K562 (cell line): ENCODE results near the gene UBA1. TPM values are rescaled to one million over a fixed set of nuclear protein-coding genes. Genes with fewer than 3 reads are reported as not detected.

Experiments
- ATAC-seq: fragments of 200-7000 bp; cut with Tn5 transposase; 3 replicates; pipeline ENCODE4 v1.9.1; 2020; ENCODE audit warnings: moderate library complexity
- BruUV-seq: library from RNA; stranded (reverse); fragments of 400-500 nt; replicated peaks from 2 replicates; lab custom pipeline; 2021; lab: Mats Ljungman, UMichigan
- CTCF ChIA-PET: fragments of 300-600 bp; formaldehyde crosslinking; extraction: SDS; loops from one replicate; lab custom pipeline; 2021; ENCODE audit warnings: low intra/inter-chr PET ratio; lab: Yijun Ruan, JAX
- POLR2A ChIA-PET: fragments of 300-600, 350-650 bp; sonication (Branson Sonifier 250); formaldehyde crosslinking; extraction: SDS; loops from one replicate; lab custom pipeline; 2021; ENCODE audit warnings: antibody characterized with exemption, inconsistent platforms; lab: Yijun Ruan, JAX
- DNase-seq, 4 experiments: peaks; one replicate each; pipeline versions ENCODE4 v3.0.0 to v3.0.0-alpha.2; 2011 to 2018; ENCODE audit warnings: low spot score in 3 of 4, mixed read lengths in 3 of 4; ENCODE audit errors: extremely low read depth in 1 of 4
- FAIRE-seq: peaks from 2 replicates; lab custom pipeline; 2011; peaks lifted over from hg19 to GRCh38; lab: Jason Lieb, UNC
- H2AFZ ChIP-seq: 2 replicates; pipeline ENCODE4 v1.6.0; 2011; ENCODE audit warnings: low read depth, low read length, control low read depth, inconsistent platforms
- H3K27ac ChIP-seq: fragments of 200-600 bp; 3 replicates; pipeline ENCODE4 v1.8.0; 2011; ENCODE audit warnings: low read depth, mild to moderate bottlenecking, control low read depth, inconsistent platforms, low read length, moderate library complexity, mixed read lengths; ENCODE audit errors: extremely low read depth
- H3K27me3 ChIP-seq, 2 experiments: fragments of 300-600 bp in 1 of 2; 2 replicates in 1 of 2; 3 replicates in 1 of 2; pipeline versions ENCODE4 v1.6.0 to v1.8.0; 2011; ENCODE audit warnings: inconsistent platforms in 2 of 2, low read length in 2 of 2, mild to moderate bottlenecking in 1 of 2, mixed read lengths in 1 of 2, moderate library complexity in 1 of 2; ENCODE audit not compliant: control insufficient read depth in 2 of 2, insufficient read depth in 2 of 2
- H3K36me3 ChIP-seq: fragments of 300-600 bp; 3 replicates; pipeline ENCODE4 v1.8.0; 2011; ENCODE audit warnings: mild to moderate bottlenecking, low read length, inconsistent platforms; ENCODE audit not compliant: control insufficient read depth, insufficient read depth
- H3K4me1 ChIP-seq, 2 experiments: fragments of 200-600 bp in 1 of 2; replicated peaks in 1 of 2; 2 replicates in 1 of 2; 3 replicates in 1 of 2; pipeline versions ENCODE4 v1.5.1 to v1.8.0; 2011; ENCODE audit warnings: inconsistent platforms in 2 of 2, low read length in 2 of 2, mild to moderate bottlenecking in 1 of 2, mixed read lengths in 1 of 2, moderate library complexity in 1 of 2; ENCODE audit not compliant: control insufficient read depth in 2 of 2, insufficient read depth in 2 of 2
- H3K4me2 ChIP-seq: 2 replicates; pipeline ENCODE4 v1.6.1; 2011; ENCODE audit warnings: low read length, control low read depth, inconsistent platforms, mixed read lengths; ENCODE audit not compliant: insufficient read depth
- H3K4me3 ChIP-seq: fragments of 200-600 bp; sonication (generic), shearing (Covaris generic); 2 replicates; pipeline ENCODE4 v1.5.1; 2016; ENCODE audit warnings: control low read depth, inconsistent platforms
- H3K79me2 ChIP-seq: fragments of 200-600 bp; 3 replicates; pipeline ENCODE4 v1.8.0; 2011; ENCODE audit warnings: low read length, inconsistent platforms; ENCODE audit not compliant: control insufficient read depth, insufficient read depth
- H3K9ac ChIP-seq, 2 experiments: 2 replicates each; pipeline versions ENCODE4 v1.6.0 to v1.6.1; 2011; ENCODE audit warnings: low read depth in 2 of 2, low read length in 2 of 2, control low read depth in 1 of 2, inconsistent platforms in 1 of 2, mild to moderate bottlenecking in 1 of 2, mixed read lengths in 1 of 2; ENCODE audit not compliant: insufficient read depth in 1 of 2
- H3K9me1 ChIP-seq: one replicate; pipeline ENCODE4 v1.6.0; 2011; ENCODE audit warnings: inconsistent platforms, mild to moderate bottlenecking, low read length, moderate library complexity; ENCODE audit not compliant: control insufficient read depth, insufficient read depth
- H3K9me3 ChIP-seq: replicated peaks from 2 replicates; pipeline ENCODE4 v1.5.1; 2011; ENCODE audit warnings: low read depth, low read length, inconsistent platforms; ENCODE audit not compliant: control insufficient read depth, insufficient read depth
- H4K20me1 ChIP-seq: replicated peaks from 2 replicates; pipeline ENCODE4 v1.6.1; 2011; ENCODE audit warnings: low read length, inconsistent platforms, mixed read lengths; ENCODE audit not compliant: control insufficient read depth, insufficient read depth
- ATF4 ChIP-seq: fragments of 450-650 bp; formaldehyde crosslinking; IDR thresholded peaks from 2 replicates; pipeline ENCODE4 v1.4.0; 2022; ENCODE audit warnings: mild to moderate bottlenecking, moderate library complexity
- CBFA2T2 ChIP-seq: fragments of 450-650 bp; conservative IDR thresholded peaks from 2 replicates; pipeline ENCODE4 v1.6.1; 2017; ENCODE audit warnings: mild to moderate bottlenecking
- FOXK2 ChIP-seq, 2 experiments: fragments of 450-650 bp; IDR thresholded peaks in 1 of 2; conservative IDR thresholded peaks in 1 of 2; 2 replicates each; pipeline ENCODE4 v1.6.1; 2016; ENCODE audit warnings: low read depth in 2 of 2, mild to moderate bottlenecking in 1 of 2
- FOXP1 ChIP-seq: sonication (generic); formaldehyde crosslinking; IDR thresholded peaks from 2 replicates; pipeline ENCODE4 v1.8.0; 2022; ENCODE audit warnings: mild to moderate bottlenecking, missing genetic modification reagents
- SRSF3 ChIP-seq: fragments of 200-400 bp; formaldehyde crosslinking; IDR thresholded peaks from 2 replicates; pipeline ENCODE4 v1.6.1; 2016; ENCODE audit warnings: mild to moderate bottlenecking, low read length, moderate library complexity; ENCODE audit not compliant: insufficient read depth
- STAT5A ChIP-seq: IDR thresholded peaks from 2 replicates; pipeline ENCODE4 v1.6.1; 2012; ENCODE audit warnings: low read length, inconsistent platforms, borderline replicate concordance
- TAF1 ChIP-seq: IDR thresholded peaks from 2 replicates; pipeline ENCODE4 v1.6.1; 2011; ENCODE audit warnings: mild to moderate bottlenecking, low read length, moderate library complexity; ENCODE audit not compliant: insufficient read depth, control insufficient read depth, severe bottlenecking; ENCODE audit errors: extremely low read depth
- ZNF274 ChIP-seq: IDR thresholded peaks from 2 replicates; pipeline ENCODE4 v1.6.1; 2011; ENCODE audit warnings: low read depth, mild to moderate bottlenecking, low read length, moderate library complexity, borderline replicate concordance
- WGBS: fragments of 100-300 bp; shearing (Covaris generic); methylation state at CpG from one replicate; pipeline ENCODE4 v1.1.6; 2016; ENCODE audit warnings: low coverage, mixed read lengths; ENCODE audit not compliant: insufficient coverage; ENCODE audit errors: missing lambda C conversion rate; 5-methylcytosine and 5-hydroxymethylcytosine counted together
- in situ Hi-C: fragments of 300-500 bp; cut with MboI; formaldehyde crosslinking; loops from 4 replicates; pipeline ENCODE4 v1.15.0; 2018; ENCODE audit warnings: inconsistent platforms, mixed read lengths
- intact Hi-C: fragments of 100-400 bp; cut with micrococcal nuclease; formaldehyde crosslinking; loops from 2 replicates; pipeline ENCODE4 v1.14.2; 2022
- polyA plus RNA-seq, 8 experiments: library from polyadenylated mRNA; depleted of rRNA in 4 of 8; stranded (reverse) in 5 of 8; unstranded in 3 of 8; fragments of >200 nt; fragmentation: Nextera tagmentation in 2 of 8; fragmentation: Illumina TruSeq in 1 of 8; extraction: Ambion mirVana in 2 of 8; extraction: Trizol in 1 of 8; gene quantifications; 2 replicates each; pipeline versions ENCODE4 v1.2.1 to v1.2.3, GENCODE V29; 2011 to 2014; ENCODE audit warnings: inconsistent platforms in 1 of 8, missing spikeins in 1 of 8
- total RNA-seq, 7 experiments: library from RNA; depleted of rRNA in 6 of 7; stranded (reverse); fragments of >200 nt in 6 of 7; fragmentation: Illumina TruSeq in 2 of 7; extraction: Trizol in 2 of 7; gene quantifications; 2 replicates each; pipeline versions ENCODE4 v1.2.1 to v1.2.3, GENCODE V29; 2011 to 2021; ENCODE audit warnings: low replicate concordance in 1 of 7

UBA1 gene
- total and polyA plus RNA-seq, 9 of the 15 experiments (the other 6 are each of a cell fraction or from before 2014, with no cell fraction given) = 32.0 to 174 (median 93.6) TPM

- intact Hi-C loops = no loop called here
- no peaks in the 10 kb centered on the region for H3K9me3 ChIP-seq
- BruUV-seq = no TSS peak
- ATAC-seq (no peak), FAIRE-seq (no peak)
- 0 out of 3 replicates have a peak, but pooled peaks cover under 1% of the 10 kb centered on the region for H3K79me2 ChIP-seq
- H3K4me1 ChIP-seq = no peaks in the 10 kb centered on the region
- no peaks in the 10 kb centered on the region for H3K27me3 ChIP-seq
- no peak overlapping the region for H3K4me2 ChIP-seq
- POLR2A ChIA-PET = interaction anchor here (3.0 kb wide), 1 partner anchor 16 kb away, joined by 20 read pairs; the partner anchor contains the start of gene CDK16
- WGBS = 95% methylated on average over 3 of the region's 4 CpGs
- no peak overlapping the region for H3K4me3 ChIP-seq
- H3K9me1 ChIP-seq = peaks cover 3% of the 10 kb centered on the region
- CTCF ChIA-PET = no interaction called here
- TF ChIP-seq TAF1 (no peak), FOXK2 (conservative IDR thresholded peaks at IDR 0.05 in 1 of 2, IDR thresholded peaks at IDR 0.05 in 1 of 2; ENCODE audit: low read depth in 2 of 2) (no peak), ATF4 (CRISPR knock-in tag) (no peak), SRSF3 (no peak), STAT5A (no peak), CBFA2T2 (no peak), ZNF274 (no peak), FOXP1 (CRISPR knock-in tag) (no peak)
- TF ChIP-seq, all 486 proteins: peak for 0
- Histone ChIP-seq H3K36me3 (peaks cover 95% of the 10 kb centered on the region), H3K9ac (no peak overlapping the region), H3K27ac (no peak overlapping the region), H4K20me1 (peaks cover 5% of the 10 kb centered on the region), H2AFZ (no peak overlapping the region)
- in situ Hi-C loops = no loop called here
- no peak for DNase-seq
These were observed 9.2 kb downstream of the UBA1 start for GRCh38 chrX:47202877-47203276.
